Posterior cingulate gyrus (tissue), 11 donors: Measurements from ENCODE around the gene FAM53A.
A peak's percentile ranks its signal among the peaks of the same experiment; 100 is the strongest.

Experiments used
- DNase-seq, 10 donors: peaks; one replicate each; pipeline versions ENCODE4 v3.0.0 to v3.0.0-alpha.2; 2020 to 2021; ENCODE audit warnings: mixed read lengths in 3 of 10
- intact Hi-C: fragments of 100-400 bp; cut with DNase I; formaldehyde crosslinking; loops from one replicate; pipeline ENCODE4 v1.15.1; 2023

The FAM53A gene

DNA sequence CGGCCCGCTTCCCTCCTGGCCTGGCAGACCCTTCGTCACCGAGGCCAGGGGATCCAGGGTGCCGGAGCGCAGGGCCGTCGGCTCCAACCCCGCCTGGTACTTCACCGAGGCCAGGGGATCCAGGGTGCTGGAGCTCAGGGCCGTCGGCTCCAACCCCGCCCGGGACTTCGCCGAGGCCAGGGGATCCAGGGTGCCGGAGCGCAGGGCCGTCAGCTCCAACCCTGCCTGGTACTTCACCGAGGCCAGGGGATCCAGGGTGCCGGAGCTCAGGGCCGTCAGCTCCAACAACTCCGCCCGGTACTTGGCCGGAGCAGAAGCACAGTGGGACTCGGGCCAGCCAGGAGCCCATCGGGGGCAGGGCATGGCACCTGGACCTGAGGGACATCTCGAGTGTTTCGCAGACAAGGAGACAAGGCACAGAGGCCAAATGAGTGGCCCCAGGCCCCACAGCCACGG lies 85.1 kb downstream of the FAM53A start:
- intact Hi-C loops: no loop called here
- DNase-seq: peak in 5 of 10 donors; percentile 1 to 81 (median 46)

DNA sequence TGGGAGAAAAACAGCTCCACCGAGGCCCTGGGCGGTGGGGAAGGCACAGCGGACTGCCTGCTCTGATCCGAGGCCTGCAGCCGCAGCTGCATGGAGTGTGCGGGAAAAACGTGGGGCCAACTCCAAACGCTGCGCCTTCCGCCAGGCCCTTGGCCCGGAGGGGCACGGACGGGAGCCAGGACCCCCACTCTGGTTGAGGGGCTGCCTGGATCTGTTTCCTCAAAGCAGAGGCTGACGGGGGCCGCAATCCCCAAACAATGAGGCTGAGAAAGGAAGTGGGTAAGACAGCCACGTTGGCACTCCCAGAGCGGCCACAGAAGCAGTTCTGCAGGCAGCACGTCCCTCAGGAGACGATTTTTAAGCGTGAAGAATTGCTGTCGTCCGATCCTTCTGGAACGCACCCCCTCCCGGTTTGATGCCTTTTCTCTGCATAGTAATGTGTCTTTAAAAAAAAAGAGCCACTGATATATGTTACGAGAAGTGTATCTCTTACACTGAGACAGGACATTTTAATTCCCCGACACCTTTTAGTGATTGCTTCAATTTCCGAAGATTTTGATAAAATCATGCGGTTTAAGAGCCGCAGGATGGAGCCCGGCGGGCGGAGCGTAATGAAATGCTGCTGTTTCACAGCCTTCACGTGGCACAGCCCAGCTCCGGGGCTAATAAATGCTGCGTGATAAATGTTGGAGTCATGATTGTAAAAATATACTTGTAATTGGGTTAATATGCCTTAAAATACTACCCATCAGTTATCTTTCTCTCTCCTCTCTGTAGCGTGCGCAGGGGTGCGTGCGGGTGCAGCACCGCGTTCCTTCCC lies 85.7 kb downstream of the FAM53A start:
- intact Hi-C loops: no loop called here
- DNase-seq: peak in 5 of 10 donors; percentile 2 to 66 (median 62)

DNA sequence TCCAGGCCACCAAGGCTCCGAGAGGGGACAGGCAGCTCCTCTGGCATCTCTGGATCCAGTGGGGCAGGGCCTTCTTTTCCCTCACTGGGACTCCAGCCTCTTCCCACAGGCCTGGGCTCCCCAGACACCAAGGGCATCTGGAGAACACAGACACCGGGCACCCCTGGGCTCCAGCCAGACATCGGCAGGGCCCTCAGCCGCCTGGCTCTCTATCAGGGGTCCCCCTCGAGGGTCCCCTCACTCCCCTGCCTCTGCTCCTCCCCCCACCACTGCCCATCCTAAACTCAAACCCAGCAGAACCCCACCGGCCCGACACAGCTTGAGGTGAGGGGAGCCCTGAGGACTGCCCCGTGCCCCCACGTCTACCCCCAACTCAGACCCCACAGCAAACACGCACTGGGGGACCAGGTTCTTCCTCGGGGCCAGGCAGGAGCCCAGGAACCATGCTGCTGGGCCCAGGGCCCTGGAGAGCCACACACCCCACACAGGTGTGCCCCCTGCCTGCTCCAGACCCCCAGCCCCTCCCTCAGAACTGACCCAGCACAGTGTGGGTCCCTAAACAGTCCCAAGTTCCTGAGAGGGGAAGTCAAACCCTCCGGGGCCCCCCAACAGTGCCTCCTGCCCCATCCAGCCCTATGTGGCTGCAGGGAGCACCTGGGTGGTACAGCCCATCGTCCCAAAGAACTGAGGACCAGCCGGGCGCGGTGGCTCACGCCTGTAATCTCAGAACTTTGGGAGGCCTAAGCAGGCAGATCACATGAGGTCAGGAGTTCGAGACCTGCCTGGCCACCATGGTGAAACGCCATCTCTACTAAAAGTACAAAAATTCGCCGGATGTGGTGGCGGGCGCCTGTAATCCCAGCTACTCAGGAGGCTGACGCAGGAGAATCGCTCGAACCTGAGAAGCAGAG lies 86.8 kb downstream of the FAM53A start:
- DNase-seq: peak in 4 of 10 donors; percentile 20 to 62 (median 44)
- intact Hi-C loops: no loop called here

DNA sequence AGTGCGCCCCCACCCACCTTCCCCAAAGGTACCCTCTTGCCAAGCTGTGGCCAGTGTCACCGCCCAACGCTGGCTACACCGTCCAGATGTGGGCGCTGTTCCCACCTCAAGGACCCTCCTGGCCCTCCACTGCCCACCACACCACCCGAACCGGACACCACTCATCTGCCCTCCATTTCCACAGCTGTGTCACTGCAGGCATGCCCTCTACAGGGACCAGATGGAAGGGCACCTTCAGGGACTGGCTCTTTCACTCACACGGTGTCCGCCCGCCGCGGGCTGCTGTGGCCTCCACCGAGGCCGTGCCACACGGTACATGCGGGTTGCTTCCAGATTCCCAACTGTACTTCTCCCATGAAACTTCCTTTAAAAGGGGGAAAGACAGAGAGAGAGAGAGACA lies 87.7 kb downstream of the FAM53A start:
- intact Hi-C loops: no loop called here
- DNase-seq: peak in 4 of 10 donors; percentile 4 to 59 (median 30)

DNA sequence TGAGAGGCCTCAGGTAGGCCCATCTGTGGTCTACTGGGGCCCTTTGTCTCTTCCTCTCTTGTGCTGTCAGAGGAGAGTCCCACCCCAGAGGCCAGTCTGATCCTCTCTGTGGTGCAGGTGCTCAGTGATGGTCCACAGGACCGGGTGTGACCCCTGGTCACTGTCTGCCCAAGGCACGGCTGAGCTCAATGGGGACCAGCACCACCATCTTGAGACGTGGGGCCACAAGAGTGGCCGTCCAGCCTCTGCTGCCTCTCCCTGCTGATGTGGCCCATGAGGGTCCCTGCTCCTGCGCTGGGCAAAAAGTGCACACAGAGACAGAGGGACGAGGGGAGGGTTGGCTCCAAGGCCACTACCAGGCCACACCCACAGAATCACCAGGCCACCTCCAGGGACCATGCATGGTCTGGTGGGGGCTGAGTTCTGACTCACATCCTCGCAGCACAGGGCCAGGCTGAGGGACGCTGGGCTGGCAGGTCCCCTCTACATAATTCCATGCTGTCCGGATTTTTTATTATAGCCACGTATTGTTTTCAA lies 88.3 kb downstream of the FAM53A start:
- intact Hi-C loops: no loop called here
- DNase-seq: peak in 4 of 10 donors; percentile 17 to 79 (median 43)

DNA sequence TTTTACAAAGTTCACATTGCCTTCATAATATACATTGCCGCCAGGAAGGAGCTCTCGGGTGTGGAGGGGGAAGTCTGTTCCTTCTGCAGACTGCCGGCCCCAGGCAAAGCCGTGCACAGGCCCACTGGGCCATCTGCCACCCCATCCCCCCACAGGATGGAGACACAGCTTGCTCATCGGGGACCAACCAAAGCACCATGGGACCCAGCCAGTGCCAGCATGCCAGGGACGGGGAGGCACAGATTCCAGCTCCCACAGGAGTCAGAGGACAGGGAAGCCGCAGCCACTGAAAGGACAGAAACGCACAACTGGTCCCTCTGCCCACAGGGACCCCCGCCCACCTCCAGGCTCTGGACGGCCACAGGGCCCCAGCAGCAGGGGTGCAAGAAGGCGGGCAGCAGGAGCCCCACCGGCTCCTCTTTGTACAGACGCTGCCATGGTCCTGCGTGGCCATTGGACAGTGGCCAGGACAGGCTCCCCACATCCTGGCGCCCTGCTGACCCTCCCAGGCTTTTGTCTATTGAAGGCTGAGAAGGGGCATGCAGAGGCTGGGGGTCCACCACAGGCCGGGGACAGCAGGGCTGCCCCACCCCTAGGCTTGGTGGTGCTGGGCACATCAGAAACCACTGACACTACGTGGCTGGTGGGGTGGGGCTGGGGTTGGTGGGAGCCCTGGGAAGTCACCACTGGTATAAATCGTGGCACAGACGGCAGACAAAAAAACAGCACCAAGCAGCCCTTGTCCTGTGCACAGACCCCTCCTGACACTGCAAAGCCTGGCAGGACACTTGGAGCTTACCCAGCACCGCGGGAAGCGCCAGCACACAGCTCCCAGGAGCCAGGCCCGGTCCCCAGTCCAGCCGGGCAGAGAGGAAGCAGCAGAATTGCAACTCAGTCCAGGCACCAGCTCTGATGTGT lies 89.0 kb downstream of the FAM53A start:
- peak in 5 of 10 donors; percentile 1 to 82 (median 43) for DNase-seq
- intact Hi-C loops: no loop called here

DNA sequence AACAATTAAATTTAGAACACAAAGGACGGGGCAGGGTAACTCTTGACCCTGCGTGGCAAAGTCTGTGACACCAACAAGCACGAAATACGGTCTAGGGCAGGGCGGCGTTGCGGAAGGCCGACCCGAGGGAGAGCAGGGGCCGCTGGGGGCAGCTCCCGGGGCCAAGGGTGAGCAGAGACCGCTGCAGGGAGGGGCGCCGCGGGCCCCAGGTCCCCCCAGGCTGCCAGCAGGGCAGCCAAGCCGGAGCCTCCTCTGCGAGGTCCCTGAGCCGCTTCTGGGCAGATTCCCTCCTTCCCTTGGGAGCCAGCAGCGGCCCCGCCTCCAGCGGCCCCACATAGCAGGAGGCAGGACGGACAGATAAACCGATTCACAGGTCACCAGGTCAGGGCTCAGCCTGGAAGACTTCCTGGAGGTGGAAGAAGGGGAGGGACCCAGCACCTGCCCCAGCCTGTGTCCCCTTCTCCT lies 90.2 kb downstream of the FAM53A start:
- intact Hi-C loops: no loop called here
- peak in 4 of 10 donors; percentile 4 to 66 (median 58) for DNase-seq

DNA sequence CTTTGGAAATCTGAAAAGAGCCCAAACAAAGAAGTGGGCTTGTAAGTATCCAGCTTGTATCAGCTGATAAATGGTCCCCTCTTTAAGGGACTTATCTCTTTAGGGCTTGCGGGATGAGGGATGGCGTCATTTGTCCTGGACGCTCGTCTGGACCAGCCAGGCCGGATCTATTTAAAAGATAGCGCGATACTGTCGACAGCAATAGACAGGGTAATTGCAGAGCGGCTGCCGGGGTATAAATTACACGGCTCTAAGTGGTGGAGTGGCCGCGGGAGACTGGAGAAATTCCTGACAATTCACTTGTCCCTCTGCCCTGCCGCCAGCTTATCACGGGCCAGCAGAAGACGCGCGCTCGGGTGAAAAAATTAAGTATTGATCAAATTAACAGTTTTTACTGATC lies 90.7 kb downstream of the FAM53A start:
- intact Hi-C loops: no loop called here
- DNase-seq: peak in 1 of 10 donors; percentile 7

DNA sequence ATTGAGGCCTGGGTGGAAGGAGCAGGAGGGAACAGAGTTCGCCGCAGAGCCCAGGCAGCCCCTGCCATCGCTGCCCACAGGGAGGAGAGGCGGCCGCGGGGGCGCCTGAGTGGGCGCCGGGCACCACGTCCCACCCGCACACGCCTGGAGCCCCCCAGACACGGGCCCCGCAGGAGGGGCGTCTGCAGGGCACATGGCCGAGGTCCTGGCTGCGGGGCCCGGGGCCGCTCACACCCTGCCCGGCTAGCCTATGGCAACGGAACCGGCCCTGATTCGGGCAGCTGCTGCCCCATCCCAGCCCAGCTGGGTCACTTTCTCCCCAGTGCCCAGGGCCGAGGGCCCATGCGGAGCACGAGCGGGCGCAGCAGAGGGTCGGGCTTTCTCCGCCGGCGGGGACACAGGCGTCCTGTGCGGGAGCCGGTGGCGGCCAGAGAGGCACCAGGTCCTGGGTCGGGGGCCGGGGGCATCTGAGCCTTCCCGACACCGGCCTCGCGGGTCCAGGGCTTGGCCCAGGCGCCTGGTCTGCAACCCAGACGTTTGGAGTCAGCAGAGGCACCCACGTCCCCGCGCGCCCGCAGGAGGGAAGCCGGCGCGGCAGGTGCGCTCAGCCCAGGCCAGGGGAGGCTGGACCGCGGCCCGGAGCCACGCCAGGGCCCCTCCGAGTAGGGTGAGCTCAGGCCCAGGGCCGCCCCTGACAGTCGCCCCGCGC lies 91.2 kb downstream of the FAM53A start:
- intact Hi-C loops: no loop called here
- DNase-seq: peak in 5 of 10 donors; percentile 5 to 87 (median 45)

DNA sequence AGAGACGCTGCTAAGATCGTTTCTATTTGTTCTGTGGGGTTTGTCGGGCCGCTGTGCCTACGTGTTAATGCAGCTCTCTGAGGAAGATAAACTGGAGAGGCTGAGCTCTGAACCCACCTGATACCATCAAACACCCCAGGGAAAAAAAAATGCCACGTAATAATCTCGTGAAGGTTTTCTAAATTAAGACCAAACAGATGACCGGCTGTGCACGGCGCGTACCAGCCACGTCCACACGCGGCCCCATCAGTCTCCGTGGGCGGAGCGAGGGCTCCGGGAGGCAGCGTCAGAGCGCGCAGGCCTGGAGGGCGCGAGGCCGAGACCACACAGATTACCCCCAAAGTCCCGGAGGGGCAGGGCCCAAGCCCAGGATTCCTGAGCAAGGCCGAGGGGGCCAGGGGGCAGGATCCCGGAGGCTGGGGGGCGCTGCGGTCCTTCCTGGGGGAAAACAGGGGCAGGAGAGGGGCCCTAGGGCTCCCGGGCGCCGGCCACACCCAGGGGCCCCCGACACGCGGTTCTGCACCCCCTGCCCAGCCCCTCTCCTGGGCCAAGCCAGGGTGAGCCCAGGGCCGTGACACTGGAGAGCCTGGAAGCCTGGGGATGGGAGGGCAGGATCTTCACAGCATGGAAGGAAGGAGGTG lies 91.9 kb downstream of the FAM53A start:
- intact Hi-C loops: no loop called here
- DNase-seq: peak in 4 of 10 donors; percentile 15 to 54 (median 44)

DNA sequence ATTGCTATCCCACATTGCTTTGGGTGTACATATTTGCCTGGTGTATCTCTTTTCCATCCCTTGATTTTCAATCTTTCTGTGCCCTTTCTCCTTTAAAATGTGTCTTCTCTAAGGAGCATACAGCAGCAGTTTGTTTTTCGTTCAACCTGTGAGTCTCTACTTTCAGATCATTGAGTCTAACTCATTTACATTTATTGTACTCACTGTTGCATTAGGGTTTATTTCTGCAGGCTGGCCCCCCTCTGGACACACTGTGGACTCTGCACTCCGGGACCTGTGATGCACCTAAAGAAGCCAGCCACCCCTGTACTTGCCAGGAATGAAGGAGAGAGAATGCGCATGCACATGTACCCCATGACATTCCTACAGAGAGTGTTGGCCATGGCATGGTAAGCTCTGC lies 93.0 kb downstream of the FAM53A start:
- DNase-seq: peak in 1 of 10 donors; percentile 27
- intact Hi-C loops: no loop called here

DNA sequence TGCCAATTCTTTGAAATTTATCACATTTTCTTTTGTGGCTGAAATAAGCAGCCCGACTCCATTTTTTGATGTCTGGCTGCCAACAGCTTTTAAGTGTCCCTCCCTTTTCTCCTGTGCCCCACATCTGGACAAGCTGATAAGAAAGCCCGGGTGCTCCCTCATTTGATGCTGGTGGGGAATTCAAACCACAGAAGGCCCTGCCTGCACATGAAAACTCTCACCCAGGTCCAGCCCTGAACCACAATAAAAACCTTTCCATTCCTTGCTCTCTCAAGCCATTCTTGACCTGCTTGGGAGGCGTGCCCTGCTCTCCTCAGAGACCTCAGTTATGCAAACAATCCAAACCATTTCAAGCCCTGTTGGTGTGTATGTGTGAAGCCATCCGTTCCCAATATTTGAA lies 93.9 kb downstream of the FAM53A start:
- intact Hi-C loops: no loop called here

More for the DNA sequence above, 93.9 kb downstream of the FAM53A start:
- DNase-seq: no peak
